ENCODE data around the gene ZCWPW2.

ZCWPW2 gene

DNA sequence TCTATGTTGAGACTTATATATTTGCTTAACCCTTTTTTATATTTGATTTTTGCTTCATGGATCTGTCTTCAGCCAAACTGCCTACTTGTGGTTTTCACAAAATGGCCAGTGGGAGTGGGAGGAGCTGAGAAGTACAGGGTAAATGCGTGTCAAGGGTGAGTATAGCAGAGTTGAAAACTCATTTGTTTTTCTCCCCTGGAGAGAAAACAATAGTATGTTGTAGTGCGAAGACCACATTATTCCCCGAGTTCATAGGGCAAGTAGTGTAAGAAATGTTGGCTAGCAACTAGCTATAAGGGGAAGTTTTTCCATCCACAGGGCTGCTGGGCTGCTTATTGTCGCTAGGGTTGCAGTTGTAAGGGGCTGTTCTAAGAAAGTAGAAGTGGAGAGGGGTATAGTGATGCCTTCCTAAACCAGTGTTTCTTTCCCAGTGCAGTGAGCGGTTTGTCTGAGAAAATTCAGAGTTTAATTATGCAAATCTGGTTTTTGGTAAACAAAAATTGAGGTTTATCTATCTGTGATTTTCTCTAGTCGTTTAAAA is 153.9 kb downstream of the ZCWPW2 start:
- no peak overlapping the region for H3K4me3 ChIP-seq (replicated peaks; ENCODE audit: low read depth, low read length)
- TF ChIP-seq, protein P1, sequence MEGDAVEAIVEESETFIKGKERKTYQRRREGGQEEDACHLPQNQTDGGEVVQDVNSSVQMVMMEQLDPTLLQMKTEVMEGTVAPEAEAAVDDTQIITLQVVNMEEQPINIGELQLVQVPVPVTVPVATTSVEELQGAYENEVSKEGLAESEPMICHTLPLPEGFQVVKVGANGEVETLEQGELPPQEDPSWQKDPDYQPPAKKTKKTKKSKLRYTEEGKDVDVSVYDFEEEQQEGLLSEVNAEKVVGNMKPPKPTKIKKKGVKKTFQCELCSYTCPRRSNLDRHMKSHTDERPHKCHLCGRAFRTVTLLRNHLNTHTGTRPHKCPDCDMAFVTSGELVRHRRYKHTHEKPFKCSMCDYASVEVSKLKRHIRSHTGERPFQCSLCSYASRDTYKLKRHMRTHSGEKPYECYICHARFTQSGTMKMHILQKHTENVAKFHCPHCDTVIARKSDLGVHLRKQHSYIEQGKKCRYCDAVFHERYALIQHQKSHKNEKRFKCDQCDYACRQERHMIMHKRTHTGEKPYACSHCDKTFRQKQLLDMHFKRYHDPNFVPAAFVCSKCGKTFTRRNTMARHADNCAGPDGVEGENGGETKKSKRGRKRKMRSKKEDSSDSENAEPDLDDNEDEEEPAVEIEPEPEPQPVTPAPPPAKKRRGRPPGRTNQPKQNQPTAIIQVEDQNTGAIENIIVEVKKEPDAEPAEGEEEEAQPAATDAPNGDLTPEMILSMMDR (IDR thresholded peaks at IDR 0.05; ENCODE audit: low read depth, low read length, missing control alignments) = no peak
- no peak for DNase-seq (ENCODE audit: extremely low read depth, low read depth)

DNA sequence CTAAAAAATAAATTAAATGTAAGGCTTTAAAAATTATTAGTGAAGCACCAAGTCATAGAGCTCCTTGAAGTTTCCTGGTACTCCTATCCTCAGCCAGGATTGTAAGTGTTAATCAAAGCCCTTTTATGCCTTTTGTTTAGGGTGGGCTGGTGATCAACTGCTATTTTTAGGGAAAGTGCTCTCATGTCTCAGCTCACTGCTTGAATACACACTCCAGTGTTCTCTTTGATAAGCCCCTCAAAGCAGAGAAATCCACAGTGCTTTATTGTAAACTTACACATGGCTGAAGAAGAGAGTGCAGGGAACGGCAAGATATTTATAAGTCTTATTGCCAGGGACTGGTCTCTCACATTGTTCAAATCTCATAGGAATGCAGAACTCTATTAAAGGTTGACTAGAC is 156.5 kb downstream of the ZCWPW2 start:
- no peak for DNase-seq (ENCODE audit: extremely low read depth, low read depth)
- H3K4me3 ChIP-seq (replicated peaks; ENCODE audit: low read depth, low read length) = no peak overlapping the region
- TF ChIP-seq, protein P1 (IDR thresholded peaks at IDR 0.05; ENCODE audit: low read depth, low read length, missing control alignments) = no peak

DNA sequence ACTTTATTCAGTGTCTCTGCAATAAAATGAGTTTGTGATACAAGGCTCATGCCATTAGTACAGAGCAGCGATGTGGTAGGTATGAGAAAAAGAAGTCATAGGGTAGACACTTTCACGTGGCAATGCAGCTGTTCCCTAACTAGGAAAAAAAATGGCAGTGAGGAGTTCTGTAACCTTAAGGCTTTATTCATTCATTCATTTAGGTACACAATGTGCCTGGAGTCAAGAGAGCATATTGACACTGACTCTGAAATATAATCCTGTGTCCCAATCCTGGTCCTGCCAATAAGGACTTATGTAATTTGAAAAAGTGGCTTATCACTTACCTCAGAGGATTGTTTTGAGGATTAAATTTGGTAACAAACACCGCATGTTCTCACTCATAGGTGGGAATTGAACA is 173.1 kb downstream of the ZCWPW2 start:
- H3K4me3 ChIP-seq (replicated peaks; ENCODE audit: low read depth, low read length) = no peak overlapping the region
- DNase-seq (ENCODE audit: extremely low read depth, low read depth) = no peak
- TF ChIP-seq, protein P1 (IDR thresholded peaks at IDR 0.05; ENCODE audit: low read depth, low read length, missing control alignments) = no peak

DNA sequence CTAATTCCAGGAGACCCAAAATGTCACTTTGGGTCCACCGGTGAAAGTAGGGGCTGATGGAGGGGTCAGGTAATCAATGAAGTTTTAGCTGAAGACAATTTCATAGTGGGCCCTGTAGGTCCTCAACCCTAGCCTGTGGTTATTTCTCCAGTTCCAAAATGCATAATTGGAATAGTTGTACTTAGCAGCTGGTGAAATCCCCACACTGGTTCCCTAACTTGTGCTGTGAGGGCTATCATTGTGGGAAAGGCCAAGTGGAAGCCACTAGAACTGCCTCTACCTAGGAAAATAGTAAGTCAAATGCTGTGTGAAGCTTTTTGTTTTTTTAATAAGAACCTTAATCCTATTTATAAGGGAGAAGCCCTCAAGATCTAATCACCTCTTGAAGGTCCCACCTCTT is 193.8 kb downstream of the ZCWPW2 start:
- no peak overlapping the region for H3K4me3 ChIP-seq (replicated peaks; ENCODE audit: low read depth, low read length)
- TF ChIP-seq, protein P1 (IDR thresholded peaks at IDR 0.05; ENCODE audit: low read depth, low read length, missing control alignments) = no peak
- no peak for DNase-seq (ENCODE audit: extremely low read depth, low read depth)

DNA sequence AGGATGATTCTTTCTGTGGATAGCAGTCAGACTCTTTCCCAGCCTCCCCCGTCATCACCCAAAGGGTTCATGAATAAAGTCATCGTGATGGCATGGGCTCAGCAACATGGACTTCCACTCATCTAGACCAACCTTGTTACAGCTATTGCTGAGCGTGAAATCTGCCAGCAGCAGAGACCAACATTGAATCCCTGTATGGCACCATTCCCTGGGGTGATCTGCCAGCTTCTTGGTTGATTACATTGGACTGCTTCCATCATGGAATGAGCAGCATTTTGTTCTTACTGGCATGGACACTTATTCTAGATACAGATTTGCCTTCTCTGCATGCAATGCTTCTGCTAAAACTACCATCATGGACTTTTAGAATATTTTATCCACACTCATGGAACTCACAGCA is 195.7 kb downstream of the ZCWPW2 start:
- no peak for DNase-seq (ENCODE audit: extremely low read depth, low read depth)
- no peak overlapping the region for H3K4me3 ChIP-seq (replicated peaks; ENCODE audit: low read depth, low read length)
- TF ChIP-seq, protein P1 (IDR thresholded peaks at IDR 0.05; ENCODE audit: low read depth, low read length, missing control alignments) = no peak

DNA sequence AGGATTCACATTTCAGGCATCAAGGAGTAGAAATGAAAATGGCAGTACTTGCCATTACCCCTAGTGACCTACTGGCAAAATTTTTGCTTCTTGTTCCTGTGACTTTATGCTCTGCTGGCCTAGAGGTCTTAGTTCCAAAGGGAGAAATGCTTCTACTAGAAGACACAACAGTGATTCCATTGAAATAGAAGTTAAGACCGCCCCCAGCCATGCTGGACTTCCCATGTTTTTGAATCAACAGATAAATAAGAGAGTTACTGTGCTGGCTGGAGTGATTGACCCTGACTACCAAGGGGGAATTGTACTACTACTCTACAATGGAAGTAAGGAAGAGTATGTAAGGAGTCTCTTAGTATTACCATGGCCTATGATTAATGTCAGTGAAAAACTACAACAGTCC is 196.3 kb downstream of the ZCWPW2 start:
- TF ChIP-seq, protein P1 (IDR thresholded peaks at IDR 0.05; ENCODE audit: low read depth, low read length, missing control alignments) = no peak
- H3K4me3 ChIP-seq (replicated peaks; ENCODE audit: low read depth, low read length) = no peak overlapping the region
- DNase-seq (ENCODE audit: extremely low read depth, low read depth) = no peak

DNA sequence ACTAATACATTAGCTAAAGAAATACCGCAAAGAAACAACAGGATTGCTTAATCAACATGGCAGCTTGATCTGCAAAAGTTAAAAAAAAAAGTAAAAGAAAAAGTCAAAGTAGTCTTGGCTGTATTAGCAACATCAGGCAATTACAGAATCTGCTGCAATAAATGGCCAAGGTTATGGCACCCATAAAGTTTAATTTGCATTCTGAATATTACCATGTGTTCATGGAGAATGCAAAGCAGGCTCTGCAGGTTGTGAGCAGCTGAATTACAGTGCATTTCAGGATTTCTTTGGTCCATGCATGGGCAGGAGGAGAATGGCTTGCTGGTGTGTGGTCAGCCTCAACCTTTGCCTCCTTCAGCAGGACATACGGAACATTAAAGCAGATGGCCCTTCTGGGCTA is 199.2 kb downstream of the ZCWPW2 start:
- no peak for DNase-seq (ENCODE audit: extremely low read depth, low read depth)
- TF ChIP-seq, protein P1 (IDR thresholded peaks at IDR 0.05; ENCODE audit: low read depth, low read length, missing control alignments) = no peak

More for the DNA sequence above, 199.2 kb downstream of the ZCWPW2 start:
- no peak overlapping the region for H3K4me3 ChIP-seq (replicated peaks; ENCODE audit: low read depth, low read length)
